Esophagus muscularis mucosa (tissue), 4 donors: ENCODE data around the gene EIF1. TPM values are rescaled to one million over a fixed set of nuclear protein-coding genes. Genes with fewer than 3 reads are reported as not detected.

Experiments
- DNase-seq: peaks from one replicate; pipeline ENCODE4 v3.0.0-alpha.2; 2017; ENCODE audit errors: extremely low spot score
- H3K27ac ChIP-seq, 4 donors: fragments of 200-600 bp; sonication (generic); replicated peaks in 1 of 4; 1 replicate in 3 of 4; 2 replicates in 1 of 4; pipeline ENCODE4 v1.5.1; 2016 to 2019; ENCODE audit warnings: mild to moderate bottlenecking in 1 of 4
- H3K27me3 ChIP-seq, 4 donors: fragments of 200-600 bp; sonication (generic); one replicate each; pipeline versions ENCODE4 v1.5.1 to v1.6.0; 2016 to 2019
- H3K36me3 ChIP-seq, 4 donors: fragments of 200-600 bp; sonication (generic); one replicate each; pipeline ENCODE4 v1.5.1; 2016 to 2019
- H3K4me1 ChIP-seq, 4 donors: fragments of 200-600 bp; sonication (generic); one replicate each; pipeline ENCODE4 v1.5.1; 2016 to 2019
- H3K4me3 ChIP-seq, 4 donors: fragments of 200-600 bp; sonication (generic); 1 replicate in 2 of 4; 2 replicates in 2 of 4; pipeline ENCODE4 v1.5.1; 2016 to 2019; ENCODE audit warnings: mild to moderate bottlenecking in 4 of 4, moderate library complexity in 1 of 4
- H3K9me3 ChIP-seq, 4 donors: fragments of 200-600 bp; sonication (generic); 1 replicate in 3 of 4; 2 replicates in 1 of 4; pipeline ENCODE4 v1.5.1; 2016 to 2019
- CTCF ChIP-seq, 3 experiments: fragments of 200-600 bp in 2 of 3; fragments of 450-650 bp in 1 of 3; sonication (generic) in 2 of 3; IDR thresholded peaks; one replicate each; pipeline ENCODE4 v1.5.1; 2017 to 2019; ENCODE audit warnings: antibody characterized with exemption in 3 of 3, mild to moderate bottlenecking in 2 of 3, moderate library complexity in 1 of 3
- EP300 ChIP-seq: sonication (generic); formaldehyde crosslinking; IDR thresholded peaks from one replicate; pipeline ENCODE4 v1.6.1; 2017; ENCODE audit warnings: antibody characterized with exemption
- POLR2A ChIP-seq: fragments of 450-650 bp; IDR thresholded peaks from one replicate; pipeline ENCODE4 v1.6.1; 2017; ENCODE audit warnings: antibody characterized with exemption, moderate library complexity, mild to moderate bottlenecking, low read depth
- POLR2AphosphoS5 ChIP-seq, 2 donors: sonication (generic); formaldehyde crosslinking; IDR thresholded peaks; one replicate each; pipeline ENCODE4 v1.6.1; 2017; ENCODE audit warnings: antibody characterized with exemption in 2 of 2
- WGBS: methylation state at CpG from one replicate; pipeline ENCODE4 v1.1.5; 2018; 5-methylcytosine and 5-hydroxymethylcytosine counted together
- intact Hi-C: fragments of 100-400 bp; cut with DNase I; formaldehyde crosslinking; loops from one replicate; pipeline ENCODE4 v1.15.1; 2023
- total RNA-seq, 4 donors: library from RNA; depleted of rRNA; stranded (reverse); fragments of >200 nt; gene quantifications; one replicate each; pipeline versions ENCODE4 v1.1.0 to v1.2.1, GENCODE V29; 2016

EIF1 gene
- total RNA-seq, 4 donors from 2014 or later, result 158 to 426 (median 207) TPM

- no peaks in the 10 kb centered on the region for H3K9me3 ChIP-seq
- peak overlapping the region; percentile 12 to 70 (median 63) for H3K27ac ChIP-seq
- peak overlapping the region; percentile 16 to 38 (median 30) for H3K4me3 ChIP-seq
- intact Hi-C loops, result no loop called here
- peaks cover 0 to 18% (median 0%) of the 10 kb centered on the region in 4 donors for H3K27me3 ChIP-seq
- TF ChIP-seq POLR2AphosphoS5 (IDR thresholded peaks at IDR 0.05) (peak; percentile 8 to 40), EP300 (no peak), CTCF (IDR thresholded peaks at IDR 0.05) (no peak)
- no peaks in the 10 kb centered on the region for H3K36me3 ChIP-seq
- peaks cover 0 to 3% (median 0%) of the 10 kb centered on the region in 4 donors for H3K4me1 ChIP-seq
- 56% methylated on average over 6 of the region's 6 CpGs for WGBS
- no peak for DNase-seq
Observed at GRCh38 chr17:41678907-41679739, 9.6 kb upstream of the EIF1 start.

DNA sequence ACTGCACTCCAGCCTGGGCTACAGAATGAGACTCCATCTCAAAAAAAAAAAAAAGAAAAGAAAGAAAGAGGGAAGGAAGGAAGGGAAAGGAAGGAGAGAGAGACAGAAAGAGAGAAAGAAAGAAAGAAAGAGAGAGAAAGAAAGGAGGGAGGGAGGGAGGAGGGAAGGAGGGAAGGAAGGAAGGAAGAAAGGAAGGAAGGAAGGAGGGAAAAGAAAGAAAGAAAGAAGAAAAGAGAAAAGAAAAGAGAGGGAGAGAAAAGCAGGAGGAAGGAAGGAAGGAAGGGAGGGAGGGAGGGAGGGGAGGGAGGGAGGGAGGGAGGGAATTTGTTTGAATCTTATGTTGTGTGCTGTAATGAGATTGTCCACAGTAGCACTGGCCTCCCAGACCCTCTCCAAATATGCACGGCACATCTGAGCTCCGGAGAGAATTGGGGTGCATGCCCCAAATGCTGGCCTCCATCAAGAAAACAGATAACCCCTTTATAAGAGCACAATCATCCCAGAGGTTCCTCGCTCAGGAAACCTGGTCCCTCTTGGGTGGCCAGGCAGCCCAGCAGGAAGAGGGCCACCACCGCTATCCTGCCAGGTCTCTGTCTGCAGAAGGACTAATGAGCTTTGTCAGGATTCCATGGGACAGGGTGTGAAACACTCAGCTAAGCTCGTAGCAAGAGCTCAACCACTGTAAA, 8.8 kb upstream of the EIF1 start:
- no peaks in the 10 kb centered on the region for H3K9me3 ChIP-seq
- no peaks in the 10 kb centered on the region for H3K36me3 ChIP-seq
- 78% methylated on average over 5 of the region's 5 CpGs for WGBS
- intact Hi-C loops, result no loop called here
- H3K4me3 ChIP-seq, result no peak overlapping the region
- peaks cover 0 to 18% (median 0%) of the 10 kb centered on the region in 4 donors for H3K27me3 ChIP-seq
- TF ChIP-seq CTCF (IDR thresholded peaks at IDR 0.05) (no peak), POLR2AphosphoS5 (IDR thresholded peaks at IDR 0.05) (no peak), POLR2A (no peak), EP300 (no peak)
- no peak overlapping the region for H3K27ac ChIP-seq
- DNase-seq, result no peak
- H3K4me1 ChIP-seq, result peaks cover 0 to 3% (median 0%) of the 10 kb centered on the region in 4 donors

DNA sequence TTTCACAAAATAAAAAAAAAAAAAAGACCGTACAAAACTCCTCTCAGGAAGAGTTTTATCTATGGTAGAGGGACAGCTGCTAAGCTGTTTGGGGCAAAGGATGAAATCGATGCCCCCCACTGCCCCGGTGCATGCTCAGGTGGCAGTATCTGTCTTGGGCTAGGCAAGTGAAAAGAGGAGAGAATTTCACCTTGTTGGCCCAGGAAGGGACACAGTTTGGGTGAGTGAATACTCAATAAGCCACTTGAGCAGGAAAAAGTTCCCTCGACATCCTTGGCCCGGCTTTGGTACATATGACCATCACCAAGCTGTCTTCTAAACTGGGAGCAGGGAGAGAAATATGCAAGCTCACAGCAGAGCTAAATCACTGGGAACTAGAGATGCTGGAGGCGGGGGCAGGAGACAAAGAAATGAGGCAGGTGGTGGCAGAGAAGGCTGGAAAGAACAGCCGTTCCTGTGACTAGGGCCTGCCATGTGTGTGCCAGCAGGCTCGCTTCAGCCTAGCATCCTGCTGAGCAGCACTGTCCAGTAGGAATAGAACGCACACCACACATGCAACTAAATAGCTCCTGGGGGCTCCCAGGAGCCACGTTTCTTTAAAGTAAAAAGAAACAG, 8.2 kb upstream of the EIF1 start:
- H3K4me1 ChIP-seq, result peaks cover 0 to 3% (median 0%) of the 10 kb centered on the region in 4 donors
- no peaks in the 10 kb centered on the region for H3K36me3 ChIP-seq
- no peak for TF ChIP-seq POLR2AphosphoS5 (IDR thresholded peaks at IDR 0.05)
- TF ChIP-seq POLR2A, result no peak
- TF ChIP-seq EP300, result no peak
- no peak for TF ChIP-seq CTCF (IDR thresholded peaks at IDR 0.05)
- DNase-seq, result no peak
- H3K27ac ChIP-seq, result no peak overlapping the region
- intact Hi-C loops, result no loop called here
- H3K4me3 ChIP-seq, result no peak overlapping the region
- H3K9me3 ChIP-seq, result no peaks in the 10 kb centered on the region
- WGBS, result 85% methylated on average over 10 of the region's 10 CpGs
- peaks cover 0 to 18% (median 0%) of the 10 kb centered on the region in 4 donors for H3K27me3 ChIP-seq

DNA sequence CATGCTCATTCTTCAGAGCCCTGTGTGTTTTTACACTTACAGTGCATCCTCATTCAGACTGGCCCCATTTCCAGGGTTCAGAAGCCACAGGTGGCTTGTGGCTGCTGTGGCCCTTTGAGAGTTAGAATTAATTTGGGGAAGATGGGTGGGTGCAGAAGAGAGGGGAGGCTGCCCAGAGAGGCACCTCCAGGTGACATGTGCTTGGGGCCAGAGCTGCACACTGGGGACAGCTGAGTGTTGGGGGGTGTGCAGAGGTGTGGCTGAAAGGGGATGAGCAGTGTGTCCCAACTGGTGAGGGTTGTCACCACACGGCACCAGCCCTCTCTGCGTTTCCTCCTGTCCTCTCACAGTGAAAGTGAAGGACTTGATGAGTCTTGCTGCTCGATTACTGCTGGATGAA, 6.9 kb upstream of the EIF1 start:
- Histone ChIP-seq H3K4me1 (peaks cover 0 to 3% (median 0%) of the 10 kb centered on the region in 4 donors), H3K27me3 (peaks cover 0 to 13% (median 0%) of the 10 kb centered on the region in 4 donors), H3K9me3 (no peaks in the 10 kb centered on the region), H3K4me3 (no peak overlapping the region), H3K27ac (no peak overlapping the region), H3K36me3 (no peaks in the 10 kb centered on the region)
- TF ChIP-seq POLR2A (no peak), CTCF (IDR thresholded peaks at IDR 0.05) (no peak), POLR2AphosphoS5 (IDR thresholded peaks at IDR 0.05) (no peak), EP300 (no peak)
- 78% methylated on average over 3 of the region's 3 CpGs for WGBS
- no peak for DNase-seq
- intact Hi-C loops, result no loop called here
